Testis (tissue), 2 donors: Measurements from ENCODE around the gene CLIC3.

Source experiments
- CTCF ChIP-seq, 3 experiments: fragments of 450-650 bp in 2 of 3; fragments of 200-600 bp in 1 of 3; sonication (generic) in 1 of 3; IDR thresholded peaks; one replicate each; pipeline ENCODE4 v1.5.1; 2016 to 2019; ENCODE audit warnings: antibody characterized with exemption in 3 of 3, mild to moderate bottlenecking in 2 of 3, moderate library complexity in 1 of 3
- POLR2A ChIP-seq: fragments of 450-650 bp; IDR thresholded peaks from one replicate; pipeline ENCODE4 v1.6.1; 2017; ENCODE audit warnings: antibody characterized with exemption, mild to moderate bottlenecking, moderate library complexity

GRCh38 chr9:136953771-136954269 is 42.5 kb downstream of the CLIC3 start:
- TF ChIP-seq CTCF (IDR thresholded peaks at IDR 0.05) (no peak), POLR2A (no peak)
